Endothelial cell of umbilical vein (primary cell): ENCODE measurements around the gene BTBD2. TPM values are rescaled to one million over a fixed set of nuclear protein-coding genes. Genes with fewer than 3 reads are reported as not detected.

Experiments used
- BruUV-seq: library from RNA; stranded (reverse); fragments of 400-500 nt; replicated peaks from 2 replicates; lab custom pipeline; 2021; lab: Mats Ljungman, UMichigan
- CTCF ChIA-PET: fragments of 300-600, 350-600 bp; sonication (Branson Sonifier 250); formaldehyde crosslinking; loops from one replicate; lab custom pipeline; 2021; ENCODE audit warnings: antibody characterized with exemption, inconsistent platforms; lab: Charles Lee
- POLR2A ChIA-PET: fragments of 300-600, 350-600 bp; sonication (Branson Sonifier 250); formaldehyde crosslinking; loops from one replicate; lab custom pipeline; 2021; ENCODE audit warnings: antibody characterized with exemption, inconsistent platforms; lab: Charles Lee
- DNase-seq: peaks from one replicate; pipeline ENCODE4 v3.0.0-alpha.2; 2011; ENCODE audit warnings: low read depth, low spot score
- FAIRE-seq: peaks from 2 replicates; lab custom pipeline; 2011; peaks lifted over from hg19 to GRCh38; lab: Jason Lieb, UNC
- H2AFZ ChIP-seq: 2 replicates; pipeline ENCODE4 v1.6.0; 2012; ENCODE audit warnings: low read depth, low read length, control low read depth, inconsistent platforms
- H3K27ac ChIP-seq: 2 replicates; pipeline ENCODE4 v1.5.1; 2011; ENCODE audit warnings: low read depth, mild to moderate bottlenecking, control low read depth, low read length, moderate library complexity; ENCODE audit not compliant: insufficient read depth
- H3K27me3 ChIP-seq, 2 experiments: 2 replicates each; pipeline versions ENCODE4 v1.6.0 to v1.6.1; 2011; ENCODE audit warnings: low read length in 2 of 2, mixed read lengths in 1 of 2; ENCODE audit not compliant: control insufficient read depth in 2 of 2, insufficient read depth in 2 of 2
- H3K36me3 ChIP-seq, 2 experiments: 2 replicates in 1 of 2; 3 replicates in 1 of 2; pipeline ENCODE4 v1.5.1; 2011; ENCODE audit warnings: low read length in 2 of 2, mild to moderate bottlenecking in 1 of 2, moderate library complexity in 1 of 2; ENCODE audit not compliant: control insufficient read depth in 2 of 2, insufficient read depth in 2 of 2; ENCODE audit errors: extremely low read depth in 1 of 2
- H3K4me1 ChIP-seq: 3 replicates; pipeline ENCODE4 v1.5.1; 2011; ENCODE audit warnings: mild to moderate bottlenecking, low read length; ENCODE audit not compliant: control insufficient read depth, insufficient read depth; ENCODE audit errors: extremely low read depth
- H3K4me2 ChIP-seq: 2 replicates; pipeline ENCODE4 v1.6.1; 2011; ENCODE audit warnings: low read length, control low read depth, mixed read lengths; ENCODE audit not compliant: insufficient read depth
- H3K4me3 ChIP-seq, 3 experiments: fragments of 200-600 bp in 1 of 3; sonication (generic), shearing (Covaris generic) in 1 of 3; replicated peaks in 1 of 3; 2 replicates each; pipeline ENCODE4 v1.5.1; 2011 to 2016; ENCODE audit warnings: control low read depth in 3 of 3, low read length in 3 of 3, mild to moderate bottlenecking in 2 of 3, inconsistent platforms in 1 of 3, low read depth in 1 of 3, moderate library complexity in 1 of 3; ENCODE audit not compliant: insufficient read depth in 1 of 3
- H3K79me2 ChIP-seq: 2 replicates; pipeline ENCODE4 v1.6.0; 2012; ENCODE audit warnings: low read length, inconsistent platforms; ENCODE audit not compliant: control insufficient read depth, insufficient read depth
- H3K9ac ChIP-seq: replicated peaks from 2 replicates; pipeline ENCODE3; 2011; ENCODE audit warnings: low read length, control low read depth; ENCODE audit not compliant: insufficient read depth; ENCODE audit errors: extremely low read depth
- H3K9me1 ChIP-seq: replicated peaks from 3 replicates; pipeline ENCODE4 v1.6.0; 2011; ENCODE audit warnings: mild to moderate bottlenecking, low read length; ENCODE audit not compliant: control insufficient read depth, insufficient read depth; ENCODE audit errors: extremely low read depth
- H3K9me3 ChIP-seq: replicated peaks from 2 replicates; pipeline ENCODE4 v1.5.1; 2012; ENCODE audit warnings: low read length, inconsistent platforms; ENCODE audit not compliant: control insufficient read depth, insufficient read depth
- H4K20me1 ChIP-seq: replicated peaks from 2 replicates; pipeline ENCODE3; 2011; ENCODE audit warnings: mild to moderate bottlenecking, low read length; ENCODE audit not compliant: control insufficient read depth, insufficient read depth; ENCODE audit errors: extremely low read depth
- EZH2 ChIP-seq: IDR thresholded peaks from 2 replicates; pipeline ENCODE4 v1.6.1; 2012; ENCODE audit warnings: borderline replicate concordance, low read depth, mild to moderate bottlenecking, moderate library complexity, low read length, inconsistent platforms; ENCODE audit not compliant: severe bottlenecking
- FOS ChIP-seq: IDR thresholded peaks from 2 replicates; pipeline ENCODE4 v1.6.1; 2011; ENCODE audit warnings: mild to moderate bottlenecking, low read length, moderate library complexity, borderline replicate concordance; ENCODE audit not compliant: insufficient read depth
- GATA2 ChIP-seq: IDR thresholded peaks from 2 replicates; pipeline ENCODE4 v1.7.0; 2011; ENCODE audit warnings: low read depth, mild to moderate bottlenecking, moderate library complexity, mixed read lengths, low read length; ENCODE audit not compliant: insufficient read length, insufficient read depth
- JUN ChIP-seq: IDR thresholded peaks from 2 replicates; pipeline ENCODE4 v1.6.1; 2011; ENCODE audit warnings: borderline replicate concordance, low read depth; ENCODE audit not compliant: insufficient read length, insufficient read depth
- MAX ChIP-seq: IDR thresholded peaks from 2 replicates; pipeline ENCODE4 v1.6.1; 2011; ENCODE audit not compliant: insufficient read depth, insufficient read length
- MYC ChIP-seq: IDR thresholded peaks from one replicate; pipeline ENCODE4 v1.6.1; 2011; ENCODE audit warnings: mild to moderate bottlenecking, low read depth, low read length
- POLR2A ChIP-seq: IDR thresholded peaks from 2 replicates; pipeline ENCODE4 v1.6.1; 2012; ENCODE audit warnings: low read depth, mild to moderate bottlenecking, control low read depth, low read length
- POLR2AphosphoS5 ChIP-seq: IDR thresholded peaks from 2 replicates; pipeline ENCODE4 v1.6.1; 2012; ENCODE audit warnings: low read depth, mild to moderate bottlenecking, control low read depth, low read length, moderate library complexity; ENCODE audit not compliant: insufficient read depth
- dilution Hi-C: fragments of 300-500 bp; cut with MboI; formaldehyde crosslinking; loops from one replicate; pipeline ENCODE4 v1.15.0; 2019; ENCODE audit warnings: low sequenced_read_pairs; ENCODE audit not compliant: extremely low pct_ligation_motif_present
- intact Hi-C: fragments of 100-400 bp; cut with micrococcal nuclease; formaldehyde crosslinking; loops from one replicate; pipeline ENCODE4 v1.10.0; 2022
- polyA plus RNA-seq, 4 experiments: library from polyadenylated mRNA; depleted of rRNA in 3 of 4; stranded (reverse) in 3 of 4; unstranded in 1 of 4; fragments of >200 nt; gene quantifications; 2 replicates each; pipeline versions ENCODE4 v1.2.1 to v1.2.3, GENCODE V29; 2011 to 2012; ENCODE audit warnings: missing spikeins in 1 of 4
- total RNA-seq: library from RNA; stranded (reverse); gene quantifications from 2 replicates; pipeline ENCODE4 v1.2.3, GENCODE V29; 2021
- TF ChIP-seq, protein P1 (sequence below), 2 donors: IDR thresholded peaks; 1 replicate in 1 of 2; 2 replicates in 1 of 2; pipeline ENCODE4 v1.5.1; 2011; ENCODE audit warnings: low read length in 2 of 2, mild to moderate bottlenecking in 2 of 2, moderate library complexity in 2 of 2, control low read depth in 1 of 2, inconsistent platforms in 1 of 2, low read depth in 1 of 2; ENCODE audit not compliant: insufficient read depth in 1 of 2; ENCODE audit errors: extremely low read depth in 1 of 2

The BTBD2 gene
- total and polyA plus RNA-seq, 2 donors (not counting 3 experiments of a cell fraction or from before 2014, with no cell fraction given) = 59.2 to 78.2 TPM

DNA sequence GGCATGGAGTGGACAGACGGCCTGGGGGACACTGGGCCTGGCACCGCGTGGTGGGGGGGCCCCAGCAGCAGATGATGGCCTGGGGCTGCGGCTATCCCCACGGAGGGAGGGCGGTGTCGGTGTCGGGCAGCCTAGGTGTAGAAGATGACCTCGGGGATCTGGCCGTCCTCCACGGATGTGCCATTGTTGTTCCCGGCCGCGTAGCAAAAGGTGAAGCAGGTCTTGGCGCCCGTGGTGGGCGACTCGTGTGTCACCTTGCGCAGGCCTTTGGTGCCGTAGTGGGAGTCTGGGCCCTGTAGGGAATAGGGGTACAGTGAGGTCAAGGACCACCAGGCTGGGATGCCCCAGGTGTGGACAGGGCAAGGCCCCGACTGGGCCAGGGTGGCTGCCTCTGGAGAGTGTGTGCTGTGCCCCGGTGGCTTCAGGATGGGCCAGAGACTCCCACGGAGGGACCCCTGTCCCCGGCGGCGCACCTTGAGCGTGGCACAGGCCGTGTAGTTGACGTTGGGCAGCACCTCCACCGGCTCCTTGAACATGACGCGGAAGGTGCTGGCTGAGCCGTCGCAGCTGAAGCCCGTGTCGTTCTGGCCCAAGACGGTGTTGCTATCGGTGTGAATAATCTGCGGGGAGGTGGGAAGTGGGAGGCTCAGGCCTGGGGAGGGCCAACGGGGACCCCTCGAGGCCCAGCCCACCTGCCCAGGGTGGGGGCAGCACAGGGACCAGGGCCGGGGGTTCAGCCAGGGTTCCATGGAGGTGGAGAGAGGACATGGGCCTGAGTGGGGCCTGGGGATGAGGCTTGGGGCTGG is 29.0 kb downstream of the BTBD2 start:
- Histone ChIP-seq H2AFZ (no peak overlapping the region), H3K9ac (no peak overlapping the region), H3K27ac (no peak overlapping the region), H3K4me2 (no peak overlapping the region), H4K20me1 (no peaks in the 10 kb centered on the region), H3K9me3 (no peaks in the 10 kb centered on the region), H3K4me1 (no peaks in the 10 kb centered on the region), H3K27me3 (no peaks in the 10 kb centered on the region), H3K79me2 (no peaks in the 10 kb centered on the region), H3K36me3 (peaks cover 9 to 45% of the 10 kb centered on the region in 2 experiments), H3K9me1 (no peaks in the 10 kb centered on the region), H3K4me3 (no peak overlapping the region)
- FAIRE-seq = no peak
- CTCF ChIA-PET = no interaction called here
- BruUV-seq = no TSS peak
- POLR2A ChIA-PET = no interaction called here
- no peak for DNase-seq
- no peak for TF ChIP-seq POLR2A
- no peak for TF ChIP-seq JUN
- intact Hi-C loops = no loop called here
- dilution Hi-C loops = no loop called here

- intact Hi-C loops (no loop called here), dilution Hi-C loops (no loop called here)
- H3K4me3 ChIP-seq = no peak overlapping the region
- POLR2A ChIA-PET = no interaction called here
- CTCF ChIA-PET = no interaction called here
- H3K79me2 ChIP-seq = no peaks in the 10 kb centered on the region
- no peak for FAIRE-seq
- H2AFZ ChIP-seq = no peak overlapping the region
- H3K27me3 ChIP-seq = no peaks in the 10 kb centered on the region
- TSS peak; percentile 57 for BruUV-seq
- no peaks in the 10 kb centered on the region for H3K9me3 ChIP-seq
- no peak overlapping the region for H3K9ac ChIP-seq
- no peak for TF ChIP-seq EZH2
- TF ChIP-seq JUN = no peak
- TF ChIP-seq, protein P1, sequence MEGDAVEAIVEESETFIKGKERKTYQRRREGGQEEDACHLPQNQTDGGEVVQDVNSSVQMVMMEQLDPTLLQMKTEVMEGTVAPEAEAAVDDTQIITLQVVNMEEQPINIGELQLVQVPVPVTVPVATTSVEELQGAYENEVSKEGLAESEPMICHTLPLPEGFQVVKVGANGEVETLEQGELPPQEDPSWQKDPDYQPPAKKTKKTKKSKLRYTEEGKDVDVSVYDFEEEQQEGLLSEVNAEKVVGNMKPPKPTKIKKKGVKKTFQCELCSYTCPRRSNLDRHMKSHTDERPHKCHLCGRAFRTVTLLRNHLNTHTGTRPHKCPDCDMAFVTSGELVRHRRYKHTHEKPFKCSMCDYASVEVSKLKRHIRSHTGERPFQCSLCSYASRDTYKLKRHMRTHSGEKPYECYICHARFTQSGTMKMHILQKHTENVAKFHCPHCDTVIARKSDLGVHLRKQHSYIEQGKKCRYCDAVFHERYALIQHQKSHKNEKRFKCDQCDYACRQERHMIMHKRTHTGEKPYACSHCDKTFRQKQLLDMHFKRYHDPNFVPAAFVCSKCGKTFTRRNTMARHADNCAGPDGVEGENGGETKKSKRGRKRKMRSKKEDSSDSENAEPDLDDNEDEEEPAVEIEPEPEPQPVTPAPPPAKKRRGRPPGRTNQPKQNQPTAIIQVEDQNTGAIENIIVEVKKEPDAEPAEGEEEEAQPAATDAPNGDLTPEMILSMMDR (IDR thresholded peaks at IDR 0.05; ENCODE audit: extremely low read depth in 1 of 2, insufficient read depth in 1 of 2, low read depth in 1 of 2, low read length in 2 of 2) = no peak
- TF ChIP-seq FOS = no peak
- TF ChIP-seq GATA2 = no peak
- TF ChIP-seq MAX = no peak
- TF ChIP-seq MYC = no peak
- no peak for TF ChIP-seq POLR2A
- TF ChIP-seq POLR2AphosphoS5 = no peak
- H3K9me1 ChIP-seq = no peaks in the 10 kb centered on the region
- no peaks in the 10 kb centered on the region for H3K4me1 ChIP-seq
- H3K27ac ChIP-seq = no peak overlapping the region
- peaks cover 12 to 49% of the 10 kb centered on the region in 2 experiments for H3K36me3 ChIP-seq
- no peak for DNase-seq
- no peaks in the 10 kb centered on the region for H4K20me1 ChIP-seq
- H3K4me2 ChIP-seq = no peak overlapping the region
Observed at GRCh38 chr19:1985588-1986356, 29.7 kb downstream of the BTBD2 start.
